GM21528 (cell line): ENCODE data around the gene C1orf50.
"Not testable (repeated sequence)": the region's sequence is repeated elsewhere in the genome, so short reads cannot be mapped to it uniquely, and the experiment has no call there.

Experiments used
- ATAC-seq: cut with Tn5 transposase; IDR thresholded peaks from one replicate; pipeline ENCODE4 v1.9.1; 2021; ENCODE audit warnings: mild to moderate bottlenecking, moderate library complexity; ENCODE audit not compliant: unreplicated experiment, low FRiP score

The C1orf50 gene

GRCh38 chr1:42793824-42794223 is 26.8 kb downstream of the C1orf50 start:
- ATAC-seq, result no peak

- no peak for ATAC-seq
These were observed 30.4 kb downstream of the C1orf50 start for GRCh38 chr1:42797414-42797813.

GRCh38 chr1:42797979-42798378 is 30.9 kb downstream of the C1orf50 start:
- no peak for ATAC-seq

- no peak for ATAC-seq
These were observed 34.9 kb downstream of the C1orf50 start for GRCh38 chr1:42801832-42802473.

GRCh38 chr1:42806171-42806570 is 39.1 kb downstream of the C1orf50 start:
- no peak for ATAC-seq

GRCh38 chr1:42806593-42806992 is 39.5 kb downstream of the C1orf50 start:
- no peak for ATAC-seq

GRCh38 chr1:42807056-42807668 is 40.1 kb downstream of the C1orf50 start:
- no peak for ATAC-seq

GRCh38 chr1:42814815-42815214 is 47.8 kb downstream of the C1orf50 start:
- ATAC-seq, result not testable (repeated sequence)

- peak; percentile 2 for ATAC-seq
These were observed 49.0 kb downstream of the C1orf50 start for GRCh38 chr1:42815941-42816584.

- ATAC-seq, result peak; percentile 73
These were observed 49.8 kb downstream of the C1orf50 start, which contains the start of the genes ERMAP and SVBP for GRCh38 chr1:42816585-42817439. Gene ERMAP, plus strand, starts transcription at chr1:42817122. Its CDS starts 13,327 bp downstream, at chr1:42830449. Gene SVBP, minus strand, starts transcription at chr1:42817397. Its CDS starts 853 bp downstream, at chr1:42816544.

- ATAC-seq, result no peak
These were observed 50.4 kb downstream of the C1orf50 start for GRCh38 chr1:42817440-42817767.

GRCh38 chr1:42817976-42818375 is 50.9 kb downstream of the C1orf50 start:
- ATAC-seq, result no peak

GRCh38 chr1:42820813-42821212 is 53.8 kb downstream of the C1orf50 start:
- no peak for ATAC-seq

GRCh38 chr1:42821690-42822089 is 54.6 kb downstream of the C1orf50 start:
- no peak for ATAC-seq

- no peak for ATAC-seq
These were observed 55.8 kb downstream of the C1orf50 start for GRCh38 chr1:42822800-42823392.

GRCh38 chr1:42824481-42825035 is 57.5 kb downstream of the C1orf50 start:
- ATAC-seq, result no peak

- no peak for ATAC-seq
These were observed 58.2 kb downstream of the C1orf50 start for GRCh38 chr1:42825036-42825851.
